GM19035 (cell line): Measurements from ENCODE around the gene TMEM181.
"Not testable (repeated sequence)": the region's sequence is repeated elsewhere in the genome, so short reads cannot be mapped to it uniquely, and the experiment has no call there.

Source experiments
- ATAC-seq: cut with Tn5 transposase; IDR thresholded peaks from one replicate; pipeline ENCODE4 v1.9.1; 2021; ENCODE audit not compliant: unreplicated experiment

Gene TMEM181

GRCh38 chr6:158593670-158594069 is 33.8 kb downstream of the TMEM181 start:
- ATAC-seq, result no peak

DNA sequence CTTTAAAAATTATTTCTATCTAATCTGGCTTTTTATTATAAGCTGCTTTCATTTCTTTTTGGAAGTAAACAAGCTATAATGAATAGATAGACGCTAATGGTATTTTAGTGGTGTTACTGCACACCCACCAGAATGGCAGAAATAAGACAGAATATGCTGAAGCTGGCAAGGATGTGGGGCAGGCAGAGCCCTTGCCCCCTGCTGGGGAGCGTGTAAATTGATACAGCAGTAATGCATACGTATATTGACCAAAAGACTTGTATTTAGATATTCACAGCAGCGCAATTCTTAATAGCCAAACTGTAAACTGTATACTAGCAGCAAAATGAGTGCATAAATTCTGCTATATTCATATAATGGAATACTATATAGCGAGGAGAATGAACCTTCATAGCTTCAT is 35.3 kb downstream of the TMEM181 start:
- ATAC-seq, result no peak

GRCh38 chr6:158596861-158597260 is 37.0 kb downstream of the TMEM181 start:
- ATAC-seq, result no peak

GRCh38 chr6:158597565-158597964 is 37.7 kb downstream of the TMEM181 start:
- ATAC-seq, result no peak

- ATAC-seq, result no peak
These were observed 39.7 kb downstream of the TMEM181 start for GRCh38 chr6:158599635-158600034.

DNA sequence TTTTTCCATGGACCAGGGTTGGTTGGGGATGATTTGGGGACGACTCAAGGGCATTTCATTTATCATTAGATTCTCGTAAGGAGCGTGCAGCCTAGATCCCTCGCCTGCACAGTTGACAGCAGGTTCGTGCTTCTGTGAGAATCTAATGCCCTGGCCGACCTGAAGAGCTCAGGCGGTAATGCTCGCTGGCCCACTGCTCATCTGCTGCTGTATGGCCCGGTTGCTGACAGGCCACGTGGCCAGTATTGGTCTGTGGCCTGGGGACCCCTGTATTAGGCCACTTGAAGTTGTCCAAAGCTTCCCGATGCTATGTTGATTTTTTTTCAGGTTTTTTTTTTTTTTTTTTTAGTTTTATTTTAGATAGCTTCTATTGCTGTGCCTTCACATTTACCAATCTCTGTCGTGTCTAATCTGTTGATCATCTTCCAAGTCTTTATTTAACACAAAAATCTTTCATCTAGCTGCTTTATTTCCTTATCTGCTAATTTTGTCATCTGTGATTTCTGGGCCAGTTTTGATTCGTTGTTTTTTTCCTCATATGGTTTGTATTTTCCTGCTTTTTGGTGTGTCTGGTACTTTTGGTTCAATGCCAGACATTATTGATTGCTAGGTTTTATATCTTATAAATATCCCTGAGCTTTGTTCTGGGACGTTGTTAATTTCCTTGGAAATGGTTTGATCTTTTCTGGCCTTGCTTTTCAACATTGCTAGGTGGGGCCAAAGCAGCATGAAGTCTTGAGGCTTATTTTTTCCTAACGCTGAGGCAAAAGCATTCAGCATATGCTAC is 43.6 kb downstream of the TMEM181 start:
- ATAC-seq, result no peak

- no peak for ATAC-seq
These were observed 44.1 kb downstream of the TMEM181 start for GRCh38 chr6:158604048-158604406.

- ATAC-seq, result no peak
These were observed 45.5 kb downstream of the TMEM181 start for GRCh38 chr6:158605266-158605878.

- not testable (repeated sequence) for ATAC-seq
These were observed 46.1 kb downstream of the TMEM181 start for GRCh38 chr6:158606011-158606410.

GRCh38 chr6:158606935-158607334 is 47.0 kb downstream of the TMEM181 start:
- no peak for ATAC-seq

- ATAC-seq, result no peak
These were observed 47.7 kb downstream of the TMEM181 start for GRCh38 chr6:158607411-158608170.

DNA sequence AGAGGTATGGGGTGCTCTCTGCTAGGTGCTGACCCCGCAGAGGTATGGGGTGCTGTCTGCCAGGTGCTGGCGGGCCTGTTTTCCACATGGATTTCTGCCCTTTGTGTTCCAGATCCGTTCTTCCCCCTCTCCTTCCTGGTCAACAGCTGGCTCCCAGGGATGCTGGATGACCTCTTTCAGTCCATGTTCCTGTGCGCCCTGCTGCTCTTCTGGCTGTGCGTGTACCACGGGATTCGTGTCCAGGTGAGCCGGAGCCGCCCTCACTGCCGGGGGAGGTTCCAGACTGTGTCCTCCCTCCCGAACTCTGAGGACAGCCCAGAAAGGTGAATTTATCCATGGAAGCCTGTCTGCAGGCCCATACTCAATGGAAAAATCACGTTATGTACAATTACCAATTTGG is 48.3 kb downstream of the TMEM181 start:
- ATAC-seq, result no peak

DNA sequence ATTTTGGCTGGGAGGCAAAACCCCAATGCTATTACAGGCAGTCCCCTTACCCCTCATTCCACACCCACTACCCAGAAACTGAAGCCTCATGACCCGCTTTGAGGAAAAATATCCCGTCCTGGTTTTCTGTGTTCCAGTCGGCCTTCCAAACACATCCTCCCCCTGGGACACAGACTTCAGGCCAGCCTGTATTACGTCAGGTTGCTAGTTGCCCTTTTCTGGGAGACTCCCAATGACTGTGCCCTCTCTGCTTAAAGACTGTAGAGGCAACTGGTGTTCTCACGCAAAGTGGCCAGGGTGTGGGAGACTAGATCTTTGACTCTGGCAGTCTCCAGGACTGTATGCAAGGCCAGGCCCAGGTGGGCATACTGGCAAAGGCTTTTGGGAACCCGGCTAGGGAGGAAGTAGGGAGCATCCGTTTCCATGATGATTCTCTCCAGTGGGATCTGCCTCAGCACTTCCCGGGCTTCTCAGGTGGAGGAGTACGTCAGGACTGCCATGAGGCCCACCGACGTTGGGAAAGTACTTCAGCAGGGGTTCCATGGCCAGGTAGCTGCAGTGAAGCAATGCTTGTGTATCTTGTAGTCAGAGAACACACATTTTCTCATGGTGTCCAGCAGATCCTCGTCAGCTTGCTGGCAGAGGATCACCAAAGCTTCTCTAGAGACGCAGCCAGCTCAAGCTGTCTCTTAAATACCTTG is 49.7 kb downstream of the TMEM181 start:
- no peak for ATAC-seq

DNA sequence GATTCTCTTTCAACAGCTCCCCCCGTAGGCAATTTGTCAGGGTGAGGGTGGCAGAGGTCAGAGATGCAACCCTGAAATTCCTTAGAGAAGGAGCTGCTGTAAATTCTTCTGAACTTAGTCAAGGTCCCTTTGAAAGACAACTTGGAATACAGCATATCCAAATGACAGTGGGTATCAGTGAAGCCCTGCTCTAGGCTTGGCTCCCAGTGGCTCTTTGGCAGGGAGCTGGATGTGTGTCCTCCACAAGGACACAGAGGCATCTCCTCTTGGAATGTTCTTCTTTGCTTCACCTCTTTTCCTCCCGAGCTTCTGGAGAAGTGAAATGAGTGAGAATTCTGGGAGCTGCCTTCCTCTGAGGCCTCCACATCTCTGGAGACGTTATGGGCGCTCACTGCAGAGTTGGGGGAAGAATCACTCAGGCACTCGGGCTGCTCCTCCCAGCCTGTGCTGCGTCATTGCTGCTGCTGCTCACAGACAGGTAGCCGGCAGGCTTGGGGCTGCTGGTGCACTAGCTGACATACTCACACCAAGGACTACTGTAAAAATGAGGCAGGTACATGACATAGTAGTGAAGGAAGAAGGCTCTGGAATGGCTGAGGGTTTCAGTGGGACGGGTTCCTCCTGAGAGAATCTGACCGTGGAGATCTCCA is 50.6 kb downstream of the TMEM181 start:
- ATAC-seq, result no peak

- ATAC-seq, result no peak
These were observed 51.1 kb downstream of the TMEM181 start for GRCh38 chr6:158611039-158611438.

GRCh38 chr6:158611541-158612370 is 51.9 kb downstream of the TMEM181 start:
- ATAC-seq, result no peak

DNA sequence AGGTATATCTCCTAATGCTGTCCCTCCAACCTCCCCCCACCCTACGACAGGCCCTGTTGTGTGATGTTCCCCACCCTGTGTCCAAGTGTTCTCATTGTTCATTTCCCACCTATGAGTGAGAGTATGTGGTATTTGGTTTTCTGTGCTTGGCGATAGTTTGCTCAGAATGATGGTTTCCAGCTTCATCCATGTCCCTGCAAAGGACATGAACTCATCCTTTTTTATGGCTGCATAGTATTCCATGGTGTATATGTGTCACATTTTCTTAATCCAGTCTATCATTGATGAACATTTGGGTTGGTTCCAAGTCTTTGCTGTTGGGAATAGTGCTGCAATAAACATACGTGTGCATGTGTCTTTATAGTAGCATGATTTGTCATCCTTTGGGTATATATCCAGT is 54.7 kb downstream of the TMEM181 start:
- ATAC-seq, result not testable (repeated sequence)

DNA sequence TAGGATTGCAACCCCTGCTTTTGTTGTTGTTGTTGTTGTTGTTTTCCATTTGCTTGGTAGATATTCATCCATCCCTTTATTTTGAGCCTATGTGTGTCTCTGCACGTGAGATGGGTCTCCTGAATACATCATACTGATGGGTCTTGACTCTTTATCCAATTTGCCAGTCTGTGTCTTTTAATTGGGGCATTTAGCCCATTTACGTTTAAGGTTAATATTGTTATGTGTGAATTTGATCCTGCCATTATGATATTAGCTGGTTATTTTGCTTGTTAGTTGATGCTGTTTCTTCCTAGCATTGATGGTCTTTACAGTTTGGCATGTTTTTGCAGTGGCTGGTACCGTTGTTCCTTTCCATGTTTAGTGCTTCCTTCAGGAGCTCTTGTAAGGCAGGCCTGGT is 58.4 kb downstream of the TMEM181 start:
- not testable (repeated sequence) for ATAC-seq

DNA sequence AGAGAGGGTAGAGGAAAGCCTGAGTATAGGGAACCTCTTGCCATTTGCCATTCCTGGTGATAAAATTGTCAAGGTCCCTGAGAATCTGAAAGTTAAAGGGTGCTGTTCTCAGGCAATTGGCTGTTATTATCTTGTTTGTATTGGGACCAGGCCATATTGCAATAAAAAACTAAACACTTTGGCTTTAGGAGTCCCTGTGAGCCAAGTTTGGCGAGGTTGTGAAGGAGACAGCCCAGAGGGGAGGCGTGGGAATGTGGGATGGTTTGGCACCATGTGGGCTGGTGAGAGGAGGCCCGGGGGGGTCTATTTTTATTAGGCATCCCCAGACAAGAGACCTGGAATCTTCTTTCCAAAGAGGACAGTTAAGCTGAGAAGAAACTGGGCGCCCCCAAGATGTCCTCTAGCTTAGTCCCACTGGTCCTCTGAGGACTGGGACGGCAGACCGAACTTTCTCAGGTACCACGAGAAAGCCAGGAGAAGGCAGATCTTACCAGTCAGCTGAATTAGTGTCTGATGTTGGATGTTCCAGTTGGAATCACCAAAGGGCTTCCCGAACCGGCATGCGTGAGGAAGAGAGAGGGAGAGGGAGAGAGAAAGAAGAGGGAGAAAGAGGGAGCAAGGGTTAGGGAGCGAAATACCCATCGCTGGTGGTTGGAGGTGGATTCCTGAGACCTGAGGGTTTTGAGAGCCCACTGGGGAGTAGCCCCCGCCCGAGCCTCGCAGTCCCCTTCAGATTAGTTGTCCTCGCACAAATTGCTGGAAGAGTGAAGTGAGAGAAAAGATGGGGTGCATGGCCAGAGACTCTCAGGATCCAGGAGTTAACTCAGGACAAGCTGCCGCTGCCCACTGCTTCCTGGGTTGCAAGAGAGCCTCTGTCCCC is 60.3 kb downstream of the TMEM181 start:
- ATAC-seq, result no peak
